COLO668 (cell line): Measurements from ENCODE around the gene IBA57.

Experiments used
- DNase-seq: peaks from one replicate; lab custom pipeline; 2025; ENCODE audit not compliant: unreplicated experiment; lab: John Stamatoyannopoulos, UW

IBA57 gene

DNA sequence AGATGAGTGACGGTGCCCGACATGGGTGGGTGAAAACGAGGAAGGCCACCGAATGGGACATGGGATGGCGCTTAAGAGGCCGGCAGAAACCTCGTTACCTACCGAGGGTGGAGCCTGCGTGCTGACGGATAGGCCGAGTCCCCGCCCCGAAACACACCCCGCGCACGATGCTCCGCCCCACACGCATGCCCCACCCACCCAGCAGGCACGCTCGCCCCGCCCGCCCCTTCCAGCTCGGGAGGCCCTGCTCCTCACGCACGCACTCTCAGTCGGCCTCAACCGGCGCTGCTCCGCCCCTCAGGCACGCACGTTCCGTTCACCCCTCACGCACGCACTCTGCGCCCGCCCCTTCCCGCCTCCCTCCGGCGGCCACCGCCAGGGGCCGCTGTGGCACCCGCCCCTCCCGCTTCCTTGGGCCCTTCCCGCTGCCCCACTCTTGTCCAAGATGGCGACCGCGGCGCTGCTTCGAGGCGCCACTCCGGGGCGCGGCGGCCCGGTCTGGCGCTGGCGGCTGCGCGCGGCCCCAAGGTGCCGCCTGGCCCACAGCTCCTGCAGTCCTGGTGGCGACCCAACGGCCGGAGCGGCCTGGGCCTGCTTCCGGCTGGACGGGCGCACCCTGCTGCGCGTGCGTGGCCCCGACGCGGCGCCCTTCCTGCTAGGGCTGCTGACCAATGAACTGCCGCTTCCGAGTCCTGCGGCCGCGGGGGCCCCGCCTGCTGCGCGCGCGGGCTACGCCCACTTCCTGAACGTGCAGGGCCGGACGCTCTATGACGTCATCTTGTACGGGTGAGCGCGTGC, at the start of gene IBA57:
TSS of gene IBA57 (plus strand) at position 433 of the 798 bp plus-strand sequence. CDS start at position 446, 13 bp downstream.
- peak; percentile 99 for DNase-seq

- DNase-seq: no peak
Observed at GRCh38 chr1:228117335-228117734, 48.3 kb upstream of the IBA57 start.

- no peak for DNase-seq
Observed at GRCh38 chr1:228118040-228118439, 47.6 kb upstream of the IBA57 start.

DNA sequence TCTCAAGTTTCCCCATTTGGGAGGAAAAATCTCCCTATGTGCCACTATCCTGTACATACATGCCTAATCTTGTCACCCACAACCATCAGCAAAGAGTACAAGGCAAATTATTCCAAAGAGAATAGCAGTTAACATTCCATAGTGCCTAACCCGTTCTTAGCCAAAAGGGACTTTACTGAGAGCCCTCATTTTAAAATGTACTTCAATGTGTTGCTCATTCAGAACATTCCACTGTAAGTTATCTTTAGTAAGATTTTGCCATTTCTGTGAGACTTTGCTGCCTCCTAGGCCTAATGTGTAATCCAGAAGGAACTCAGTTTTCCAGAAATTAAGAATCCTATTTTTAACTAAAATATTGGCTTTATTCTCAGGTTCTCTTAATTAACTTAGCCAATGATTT, 45.3 kb upstream of the IBA57 start:
- no peak for DNase-seq

- no peak for DNase-seq
Observed at GRCh38 chr1:228120857-228121489, 44.6 kb upstream of the IBA57 start.

- no peak for DNase-seq
Observed at GRCh38 chr1:228122921-228123441, 42.6 kb upstream of the IBA57 start.

DNA sequence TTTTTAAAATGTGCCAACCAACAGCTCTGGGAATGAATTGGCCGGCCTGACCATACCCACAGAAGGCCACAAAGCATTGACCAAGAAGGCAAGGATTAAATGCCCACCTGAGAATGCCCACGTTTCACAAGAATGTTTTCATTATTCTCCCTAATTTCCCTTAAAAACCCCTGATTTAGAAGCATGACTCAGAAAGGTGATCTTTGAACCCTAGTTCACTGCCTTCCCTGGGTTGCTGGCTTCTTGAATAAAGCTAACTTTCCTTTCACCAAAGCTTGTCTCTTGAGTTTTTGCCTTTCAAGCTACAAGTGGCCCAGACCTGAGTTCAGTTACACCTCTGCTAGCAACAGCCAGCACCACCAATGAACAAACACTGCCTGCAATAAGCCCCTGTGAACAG, 42.1 kb upstream of the IBA57 start:
- DNase-seq: no peak

- DNase-seq: no peak
Observed at GRCh38 chr1:228125185-228125584, 40.4 kb upstream of the IBA57 start.

DNA sequence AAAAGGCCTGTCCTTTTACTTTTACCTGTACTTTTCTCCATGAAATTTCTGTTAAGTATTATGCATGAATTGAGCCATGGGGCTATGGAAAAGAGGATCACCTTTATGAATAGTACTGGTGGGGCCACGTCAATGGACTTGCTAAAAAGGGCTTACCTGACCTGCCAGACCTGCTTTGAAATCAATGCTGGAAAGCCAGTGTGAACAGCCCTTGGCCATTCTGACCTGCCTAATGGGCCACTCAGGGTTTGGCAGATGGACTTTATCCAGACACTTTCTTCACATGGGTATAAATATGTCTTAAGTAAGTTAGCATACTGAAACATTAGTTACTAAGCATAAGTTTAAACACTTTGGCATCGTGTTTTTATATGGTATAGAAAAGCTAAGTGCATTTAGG, 33.8 kb upstream of the IBA57 start:
- DNase-seq: no peak

DNA sequence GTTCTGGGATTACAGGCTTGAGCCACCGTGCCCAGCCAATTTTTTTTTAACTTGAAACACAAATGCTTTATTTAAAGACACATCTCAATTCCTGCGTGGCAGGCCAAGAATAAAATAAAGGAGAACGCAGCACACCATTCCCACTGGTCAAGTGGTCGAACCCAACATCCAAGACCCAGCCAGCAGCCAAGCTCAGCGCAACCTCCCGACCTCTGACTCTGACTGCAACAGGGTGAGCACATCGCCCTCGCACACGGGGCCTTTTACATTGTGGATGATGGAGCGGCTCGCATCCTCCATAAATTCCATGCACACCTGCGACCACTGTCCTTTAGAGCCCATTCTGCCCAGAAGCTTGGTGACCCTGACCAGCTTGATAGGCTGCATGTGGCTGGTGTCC, 31.0 kb upstream of the IBA57 start:
- no peak for DNase-seq

DNA sequence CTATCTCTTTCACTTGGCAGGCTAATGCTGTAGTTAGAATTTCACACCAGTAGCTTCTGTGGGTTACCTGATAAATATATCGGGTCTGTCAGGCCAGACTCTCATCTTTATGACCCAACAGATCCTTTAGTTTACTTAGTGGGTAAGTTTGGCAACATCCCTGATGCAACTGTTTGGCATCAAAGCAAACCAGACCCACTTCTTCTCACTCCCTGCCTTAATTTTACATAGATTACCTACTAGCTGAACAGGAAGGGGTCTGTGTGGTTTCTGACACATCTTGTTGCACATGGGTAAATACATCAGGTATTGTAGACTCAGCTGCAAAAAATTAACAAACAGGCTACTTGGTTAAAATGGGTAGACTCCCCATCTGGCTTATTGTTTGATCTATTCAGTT, 28.7 kb upstream of the IBA57 start:
- DNase-seq: no peak

DNA sequence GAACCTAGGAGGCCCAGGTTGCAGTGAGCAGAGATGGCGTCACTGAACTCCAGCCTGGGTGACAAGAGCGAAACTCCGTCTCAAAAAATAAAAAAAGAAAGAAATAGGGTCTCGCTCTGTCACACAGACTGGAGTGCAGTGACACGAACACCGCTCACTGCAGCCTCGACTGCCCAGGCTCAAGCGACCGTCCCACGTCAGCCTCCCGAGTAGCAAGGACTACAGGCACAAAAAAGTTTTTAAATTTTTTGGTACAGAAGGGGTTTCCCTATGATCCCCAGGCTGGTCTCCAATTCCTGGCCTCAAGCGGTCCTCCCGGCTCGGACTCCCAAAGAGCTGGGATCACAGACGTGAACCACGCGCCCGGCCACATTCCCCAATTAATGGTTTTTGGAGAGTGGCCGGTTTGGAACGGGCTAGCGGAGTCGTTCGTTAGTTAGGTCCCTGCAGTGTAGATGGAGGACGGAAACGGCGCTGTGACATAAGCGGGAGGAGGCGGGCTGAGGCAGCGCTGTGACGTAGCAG, 26.1 kb upstream of the IBA57 start:
- DNase-seq: no peak

- DNase-seq: peak; percentile 100
Observed at GRCh38 chr1:228139931-228140723, 25.5 kb upstream of the IBA57 start, which contains the start of gene GUK1. Gene GUK1 (plus strand): TSS chr1:228140279. CDS start chr1:228140303, 24 bp downstream.

GRCh38 chr1:228140724-228141225, 24.8 kb upstream of the IBA57 start:
- DNase-seq: no peak

DNA sequence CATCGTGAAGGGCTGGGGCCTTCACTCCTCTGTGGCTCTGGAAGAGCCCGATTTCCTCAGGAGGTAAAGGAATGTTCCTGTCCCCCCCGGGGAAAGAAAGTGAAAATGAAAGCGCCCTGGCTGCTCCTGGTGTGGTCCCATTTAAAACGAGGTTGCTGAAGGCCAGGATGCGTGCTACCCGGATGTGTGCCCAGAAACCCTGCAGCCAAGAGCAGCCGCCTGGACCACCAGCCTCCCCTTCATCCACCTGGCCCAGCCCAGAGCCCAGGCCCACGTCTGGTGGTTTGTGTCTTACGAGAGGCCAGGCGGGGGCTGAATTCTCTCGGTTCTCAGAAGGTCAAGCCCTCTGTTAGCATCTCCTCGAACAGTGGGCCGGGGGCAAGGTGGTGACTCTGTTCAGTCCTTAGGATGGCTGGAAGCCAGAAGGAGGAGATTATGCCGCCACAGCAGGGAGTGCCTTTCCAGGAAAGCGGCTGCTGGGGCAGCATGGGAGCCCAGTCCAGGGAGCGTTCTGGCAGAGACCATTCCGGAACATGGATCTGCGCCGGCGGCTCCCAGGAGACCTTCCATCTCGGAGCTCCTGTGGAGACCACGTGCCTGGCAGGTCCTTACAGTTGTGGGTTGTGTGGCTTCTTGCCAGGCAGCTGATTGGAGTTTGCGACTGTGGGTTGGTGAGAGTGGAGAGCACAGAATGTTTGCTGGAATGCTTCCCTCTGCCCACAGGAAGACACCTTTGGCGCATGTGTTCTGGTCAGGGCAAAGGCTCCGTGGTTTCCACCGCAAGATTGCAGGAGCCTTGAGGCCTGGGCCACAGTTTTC, 24.2 kb upstream of the IBA57 start:
- DNase-seq: peak; percentile 35

GRCh38 chr1:228142155-228142691, 23.4 kb upstream of the IBA57 start:
- no peak for DNase-seq

DNA sequence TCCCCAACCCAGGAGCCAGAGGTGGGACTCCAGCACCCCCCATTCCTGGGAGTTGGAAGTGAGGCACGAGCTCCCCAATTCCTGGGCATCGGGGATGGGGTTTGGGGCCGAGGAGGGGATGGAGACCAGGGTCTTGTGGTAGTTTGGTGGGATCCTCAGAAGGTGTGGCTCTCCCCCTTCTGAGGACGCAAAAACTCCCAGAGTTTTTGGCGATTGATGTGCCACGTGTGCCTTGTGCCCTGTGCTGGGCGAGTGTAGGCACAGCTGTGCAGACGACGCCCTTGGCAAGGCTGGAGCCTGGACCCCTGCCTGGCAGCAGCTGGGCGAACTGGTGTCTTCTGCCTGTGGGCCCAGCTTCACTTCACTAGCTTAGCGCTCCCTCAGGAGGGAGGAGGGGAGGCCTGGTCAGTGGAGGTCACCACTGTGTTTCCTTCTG, 22.9 kb upstream of the IBA57 start:
- DNase-seq: no peak

DNA sequence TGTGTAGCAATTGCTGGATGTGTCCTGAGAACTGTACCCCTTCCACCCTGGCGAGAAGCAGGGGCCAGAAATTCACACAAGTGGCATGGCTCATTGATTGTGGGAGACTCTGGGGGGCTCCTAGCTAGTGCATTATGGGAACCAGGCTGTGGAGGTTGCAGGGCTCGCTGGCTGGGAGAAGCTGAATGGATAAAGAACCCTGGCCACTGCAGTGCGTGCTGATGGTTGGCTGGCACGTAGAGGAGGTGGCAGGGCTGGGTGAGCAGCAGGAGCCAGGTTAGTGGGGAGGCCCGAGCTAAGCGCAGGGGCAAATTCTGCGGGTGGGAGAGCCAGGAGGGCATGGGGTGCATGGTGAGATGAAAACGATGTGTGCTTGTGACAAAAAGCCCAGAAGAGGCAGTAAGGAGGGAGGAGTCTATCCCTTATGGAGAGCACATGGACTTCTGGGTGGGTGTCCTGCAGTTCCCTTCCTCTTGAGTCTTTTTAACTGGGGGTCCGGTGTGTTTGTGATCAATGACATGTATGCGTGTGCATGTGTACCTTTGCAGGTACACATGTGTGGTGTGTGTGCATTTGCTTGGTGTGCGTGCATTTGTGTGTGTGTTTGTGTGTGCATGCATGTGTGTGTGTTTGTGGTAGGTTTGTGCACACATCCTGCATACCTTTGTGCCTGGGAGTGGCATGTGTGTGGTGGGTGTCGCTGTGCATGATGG, 22.0 kb upstream of the IBA57 start:
- no peak for DNase-seq
